GM12878 (cell line): ENCODE measurements around the gene B3GALT5. TPM values are rescaled to one million over a fixed set of nuclear protein-coding genes. Genes with fewer than 3 reads are reported as not detected.

Experiments used
- ATAC-seq: fragments of 200-7000 bp; cut with Tn5 transposase; 3 replicates; pipeline ENCODE4 v1.9.1; 2020; ENCODE audit warnings: mild to moderate bottlenecking, moderate library complexity
- BruUV-seq: library from RNA; stranded (reverse); fragments of 400-500 nt; replicated peaks from 2 replicates; lab custom pipeline; 2021; lab: Mats Ljungman, UMichigan
- CTCF ChIA-PET: fragments of 300-600 bp; sonication (Branson Sonifier 250); formaldehyde crosslinking; extraction: SDS; loops from one replicate; lab custom pipeline; 2021; ENCODE audit warnings: inconsistent platforms; lab: Yijun Ruan, JAX
- POLR2A ChIA-PET: fragments of 350-600 bp; formaldehyde crosslinking; extraction: SDS; loops from one replicate; lab custom pipeline; 2021; ENCODE audit warnings: inconsistent platforms; lab: Charles Lee
- RAD21 ChIA-PET: fragments of 300-600 bp; sonication (Branson Sonifier 250); formaldehyde crosslinking; loops from one replicate; lab custom pipeline; 2023; ENCODE audit warnings: antibody characterized with exemption; ENCODE audit not compliant: unreplicated experiment; lab: Charles Lee
- SMC1A ChIA-PET: fragments of 300-600 bp; sonication (Branson Sonifier 250); formaldehyde crosslinking; loops from one replicate; lab custom pipeline; 2023; ENCODE audit not compliant: unreplicated experiment, uncharacterized antibody; lab: Charles Lee
- DNase-seq: peaks from one replicate; pipeline ENCODE4 v3.0.0-alpha.2; 2011; ENCODE audit warnings: low read depth, low spot score
- FAIRE-seq: peaks from 3 replicates; lab custom pipeline; 2011; peaks lifted over from hg19 to GRCh38; lab: Jason Lieb, UNC
- H2AFZ ChIP-seq: 2 replicates; pipeline ENCODE4 v1.6.0; 2011; ENCODE audit warnings: low read depth, low read length, control low read depth; ENCODE audit not compliant: control insufficient read depth
- H3K27ac ChIP-seq: 2 replicates; pipeline ENCODE4 v1.5.1; 2011; ENCODE audit warnings: control low read depth; ENCODE audit not compliant: control insufficient read depth, insufficient read depth
- H3K27me3 ChIP-seq, 2 experiments: replicated peaks in 1 of 2; 2 replicates each; pipeline versions ENCODE4 v1.6.0 to v1.6.1; 2011; ENCODE audit warnings: low read length in 1 of 2; ENCODE audit not compliant: control insufficient read depth in 2 of 2, insufficient read depth in 2 of 2
- H3K36me3 ChIP-seq, 2 experiments: 2 replicates each; pipeline ENCODE4 v1.5.1; 2011; ENCODE audit warnings: low read length in 1 of 2; ENCODE audit not compliant: control insufficient read depth in 2 of 2, insufficient read depth in 2 of 2
- H3K4me1 ChIP-seq: 2 replicates; pipeline ENCODE4 v1.6.1; 2011; ENCODE audit warnings: mild to moderate bottlenecking, low read length, moderate library complexity, mixed read lengths; ENCODE audit not compliant: control insufficient read depth, insufficient read depth
- H3K4me2 ChIP-seq: 2 replicates; pipeline ENCODE4 v1.6.0; 2011; ENCODE audit warnings: control low read depth; ENCODE audit not compliant: control insufficient read depth, insufficient read depth
- H3K4me3 ChIP-seq: fragments of 200-600 bp; sonication (generic); 2 replicates; pipeline ENCODE4 v1.5.1; 2016
- H3K79me2 ChIP-seq: 2 replicates; pipeline ENCODE4 v1.6.0; 2011; ENCODE audit warnings: low read length; ENCODE audit not compliant: control insufficient read depth, insufficient read depth
- H3K9ac ChIP-seq: 2 replicates; pipeline ENCODE4 v1.8.0; 2011; ENCODE audit warnings: low read length, control low read depth, mixed read lengths; ENCODE audit not compliant: control insufficient read depth, insufficient read depth
- H3K9me3 ChIP-seq: replicated peaks from 3 replicates; pipeline ENCODE4 v1.5.1; 2011; ENCODE audit warnings: mild to moderate bottlenecking, low read length; ENCODE audit not compliant: control insufficient read depth, insufficient read depth
- H4K20me1 ChIP-seq: 2 replicates; pipeline ENCODE4 v1.6.0; 2011; ENCODE audit not compliant: control insufficient read depth, insufficient read depth
- BHLHE40 ChIP-seq, 2 experiments: fragments of 450-650 bp in 1 of 2; IDR thresholded peaks; 2 replicates each; pipeline ENCODE4 v1.6.1; 2011 to 2017; ENCODE audit warnings: low read depth in 2 of 2, borderline replicate concordance in 1 of 2, improper control_type of control experiment in 1 of 2, low read length in 1 of 2, mild to moderate bottlenecking in 1 of 2
- CBX5 ChIP-seq: sonication (generic); IDR thresholded peaks from 2 replicates; pipeline ENCODE4 v1.6.1; 2016; ENCODE audit warnings: low read depth, moderate library complexity, mild to moderate bottlenecking, inconsistent platforms
- CHD1 ChIP-seq: IDR thresholded peaks from 2 replicates; pipeline ENCODE4 v1.6.1; 2012; ENCODE audit warnings: low read depth, low read length, improper control_type of control experiment
- HCFC1 ChIP-seq: fragments of 150-350 bp; IDR thresholded peaks from 2 replicates; pipeline ENCODE4 v1.6.1; 2014; ENCODE audit warnings: low read length
- POLR2AphosphoS2 ChIP-seq: IDR thresholded peaks from 2 replicates; pipeline ENCODE4 v1.6.1; 2011; ENCODE audit warnings: low read depth, mild to moderate bottlenecking, low read length, improper control_type of control experiment, moderate library complexity
- TARDBP ChIP-seq: IDR thresholded peaks from 2 replicates; pipeline ENCODE4 v1.6.1; 2016; ENCODE audit warnings: borderline replicate concordance
- WGBS: methylation state at CpG from one replicate; pipeline ENCODE4 v1.1.6; 2016; ENCODE audit warnings: low lambda C conversion rate; ENCODE audit not compliant: insufficient replicate concordance, insufficient coverage; ENCODE audit errors: missing lambda C conversion rate; 5-methylcytosine and 5-hydroxymethylcytosine counted together
- in situ Hi-C: fragments of 300-500 bp; cut with MboI; formaldehyde crosslinking; loops from 9 replicates; pipeline ENCODE4 v1.14.3; 2018; ENCODE audit warnings: mixed read lengths
- intact Hi-C: fragments of 100-400 bp; cut with micrococcal nuclease; formaldehyde crosslinking; loops from one replicate; pipeline ENCODE4 v1.14.2; 2022; ENCODE audit not compliant: unreplicated experiment
- polyA plus RNA-seq, 11 experiments: library from polyadenylated mRNA; depleted of rRNA in 4 of 11; unstranded in 6 of 11; stranded (reverse) in 5 of 11; fragments of >200 nt; fragmentation: Nextera tagmentation in 4 of 11; fragmentation: Illumina TruSeq in 1 of 11; extraction: Ambion mirVana in 4 of 11; extraction: Trizol in 1 of 11; gene quantifications; 1 replicate in 1 of 11; 2 replicates in 10 of 11; pipeline versions ENCODE4 v1.2.1 to v1.2.3, GENCODE V29; 2011 to 2016; ENCODE audit warnings: inconsistent platforms in 2 of 11, missing spikeins in 2 of 11, low read depth in 1 of 11
- total RNA-seq, 4 experiments: library from RNA; depleted of rRNA in 3 of 4; stranded (reverse); fragments of >200 nt in 3 of 4; fragmentation: Illumina TruSeq in 1 of 4; extraction: Trizol in 1 of 4; gene quantifications; 2 replicates each; pipeline versions ENCODE4 v1.2.1 to v1.2.3, GENCODE V29; 2013 to 2021
- TF ChIP-seq, protein P1 (sequence below): IDR thresholded peaks from 2 replicates; pipeline ENCODE4 v1.6.1; 2012; ENCODE audit warnings: low read length, inconsistent platforms
- TF ChIP-seq, protein P2 (sequence below): fragments of 450-650 bp; IDR thresholded peaks from 2 replicates; pipeline ENCODE4 v1.6.1; 2017; ENCODE audit warnings: low read depth, mild to moderate bottlenecking, moderate library complexity

The B3GALT5 gene
- total and polyA plus RNA-seq, 10 of the 15 experiments (the other 5 are each of a cell fraction or from before 2014, with no cell fraction given), result 0.03 to 0.04 TPM; not detected in 8

DNA sequence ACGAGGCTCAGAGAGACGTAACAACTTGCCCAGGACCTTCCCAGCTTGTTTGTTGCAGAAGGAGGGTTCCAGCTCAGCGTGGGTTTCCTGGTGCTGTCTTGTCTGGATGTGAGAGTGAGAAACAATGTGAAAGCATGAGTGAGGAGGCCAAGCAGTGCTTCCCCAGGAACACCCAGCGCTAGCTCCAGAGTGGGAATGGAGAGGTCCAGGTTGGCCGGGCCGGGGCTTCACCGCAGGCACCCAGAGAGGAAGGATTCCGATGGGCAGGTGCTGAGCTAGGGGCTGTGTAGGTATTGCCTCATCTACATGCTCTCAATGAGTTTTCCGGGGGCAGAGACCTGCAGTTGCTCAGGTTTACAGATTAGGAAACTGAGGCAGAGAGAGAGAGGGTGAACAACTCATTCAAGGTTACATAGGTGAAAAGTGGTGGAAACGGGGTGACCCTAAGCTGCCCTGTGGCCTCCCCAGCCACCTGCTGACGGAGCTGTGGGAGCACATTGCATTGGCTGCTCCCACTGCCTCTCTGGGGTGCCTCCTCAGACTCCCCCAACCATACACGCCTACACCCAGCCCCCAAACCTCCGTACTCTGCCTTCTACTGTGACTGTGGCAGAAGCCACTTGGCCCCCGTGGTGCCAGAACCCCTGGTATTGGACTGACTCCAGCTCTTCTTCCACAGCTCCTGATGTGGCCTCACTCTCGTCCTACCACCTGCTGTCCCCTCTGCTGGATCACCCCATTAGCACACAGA lies 51.2 kb downstream of the B3GALT5 start (continued):
- no peak for TF ChIP-seq BHLHE40 (IDR thresholded peaks at IDR 0.05; ENCODE audit: borderline replicate concordance in 1 of 2, low read depth in 2 of 2, low read length in 1 of 2)

GRCh38 chr21:39664586-39664985 lies 51.8 kb downstream of the B3GALT5 start:
- Histone ChIP-seq H3K36me3 (no peaks in the 10 kb centered on the region), H2AFZ (no peak overlapping the region), H3K79me2 (no peaks in the 10 kb centered on the region), H4K20me1 (no peaks in the 10 kb centered on the region), H3K27ac (no peak overlapping the region), H3K9ac (no peak overlapping the region), H3K27me3 (no peaks in the 10 kb centered on the region), H3K9me3 (no peaks in the 10 kb centered on the region; the same call in 2 of the 3 replicates), H3K4me1 (no peaks in the 10 kb centered on the region), H3K4me2 (no peak overlapping the region), H3K4me3 (no peak overlapping the region)
- CTCF ChIA-PET, result no interaction called here
- SMC1A ChIA-PET, result no interaction called here
- no TSS peak for BruUV-seq
- no peak for ATAC-seq
- TF ChIP-seq CBX5 (no peak), POLR2AphosphoS2 (no peak)
- intact Hi-C loops (no loop called here), in situ Hi-C loops (no loop called here)
- no peak for DNase-seq
- RAD21 ChIA-PET, result no interaction called here
- POLR2A ChIA-PET, result no interaction called here
- no peak for FAIRE-seq
- 28% methylated on average over 8 of the region's 12 CpGs for WGBS

DNA sequence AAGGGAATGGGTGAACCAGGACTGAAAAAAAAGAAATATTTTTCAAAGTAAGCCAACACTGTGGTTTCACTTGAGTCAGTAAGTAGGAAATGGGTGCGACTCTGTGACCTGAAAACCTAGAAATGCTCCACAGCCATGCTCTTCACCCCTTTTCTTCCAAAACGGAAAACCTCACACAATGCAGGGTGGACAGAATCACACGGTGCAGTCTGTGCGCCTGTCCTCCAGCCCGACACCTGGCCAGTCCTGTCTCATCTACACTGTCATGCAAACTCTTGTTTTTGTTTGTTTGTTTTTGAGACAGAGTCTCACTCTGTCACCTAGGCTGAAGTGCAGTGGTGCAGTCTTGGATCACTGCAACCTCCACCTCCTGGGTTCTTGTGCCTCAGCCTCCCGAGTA lies 53.3 kb downstream of the B3GALT5 start:
- intact Hi-C loops, result no loop called here
- no peaks in the 10 kb centered on the region for H3K27me3 ChIP-seq
- no peaks in the 10 kb centered on the region for H3K4me1 ChIP-seq
- ChIA-PET CTCF (no interaction called here), POLR2A (no interaction called here), SMC1A (no interaction called here), RAD21 (no interaction called here)
- DNase-seq (no peak), FAIRE-seq (no peak), ATAC-seq (no peak)
- no peaks in the 10 kb centered on the region for H3K79me2 ChIP-seq
- no peak overlapping the region for H3K4me3 ChIP-seq
- H3K9me3 ChIP-seq, result no peaks in the 10 kb centered on the region; the same call in 2 of the 3 replicates
- H2AFZ ChIP-seq, result no peak overlapping the region
- TF ChIP-seq, protein P1, sequence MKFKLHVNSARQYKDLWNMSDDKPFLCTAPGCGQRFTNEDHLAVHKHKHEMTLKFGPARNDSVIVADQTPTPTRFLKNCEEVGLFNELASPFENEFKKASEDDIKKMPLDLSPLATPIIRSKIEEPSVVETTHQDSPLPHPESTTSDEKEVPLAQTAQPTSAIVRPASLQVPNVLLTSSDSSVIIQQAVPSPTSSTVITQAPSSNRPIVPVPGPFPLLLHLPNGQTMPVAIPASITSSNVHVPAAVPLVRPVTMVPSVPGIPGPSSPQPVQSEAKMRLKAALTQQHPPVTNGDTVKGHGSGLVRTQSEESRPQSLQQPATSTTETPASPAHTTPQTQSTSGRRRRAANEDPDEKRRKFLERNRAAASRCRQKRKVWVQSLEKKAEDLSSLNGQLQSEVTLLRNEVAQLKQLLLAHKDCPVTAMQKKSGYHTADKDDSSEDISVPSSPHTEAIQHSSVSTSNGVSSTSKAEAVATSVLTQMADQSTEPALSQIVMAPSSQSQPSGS, result no peak
- TF ChIP-seq TARDBP (no peak), HCFC1 (no peak), CHD1 (no peak)
- TF ChIP-seq, protein P2, sequence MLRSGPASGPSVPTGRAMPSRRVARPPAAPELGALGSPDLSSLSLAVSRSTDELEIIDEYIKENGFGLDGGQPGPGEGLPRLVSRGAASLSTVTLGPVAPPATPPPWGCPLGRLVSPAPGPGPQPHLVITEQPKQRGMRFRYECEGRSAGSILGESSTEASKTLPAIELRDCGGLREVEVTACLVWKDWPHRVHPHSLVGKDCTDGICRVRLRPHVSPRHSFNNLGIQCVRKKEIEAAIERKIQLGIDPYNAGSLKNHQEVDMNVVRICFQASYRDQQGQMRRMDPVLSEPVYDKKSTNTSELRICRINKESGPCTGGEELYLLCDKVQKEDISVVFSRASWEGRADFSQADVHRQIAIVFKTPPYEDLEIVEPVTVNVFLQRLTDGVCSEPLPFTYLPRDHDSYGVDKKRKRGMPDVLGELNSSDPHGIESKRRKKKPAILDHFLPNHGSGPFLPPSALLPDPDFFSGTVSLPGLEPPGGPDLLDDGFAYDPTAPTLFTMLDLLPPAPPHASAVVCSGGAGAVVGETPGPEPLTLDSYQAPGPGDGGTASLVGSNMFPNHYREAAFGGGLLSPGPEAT, result no peak
- no peaks in the 10 kb centered on the region for H4K20me1 ChIP-seq
- no peak overlapping the region for H3K9ac ChIP-seq
- in situ Hi-C loops, result no loop called here
- H3K27ac ChIP-seq, result no peak overlapping the region
- no peaks in the 10 kb centered on the region for H3K36me3 ChIP-seq
- 16% methylated on average over 6 of the region's 6 CpGs for WGBS
- no TSS peak for BruUV-seq
- no peak overlapping the region for H3K4me2 ChIP-seq
